HCT116 (cell line): ENCODE results near the gene VHLL. TPM values are rescaled to one million over a fixed set of nuclear protein-coding genes. Genes with fewer than 3 reads are reported as not detected.

Experiments used
- ATAC-seq: fragments of 200-7000 bp; cut with Tn5 transposase; 2 replicates; pipeline ENCODE4 v1.9.1; 2020; ENCODE audit warnings: mild to moderate bottlenecking, moderate library complexity
- BruUV-seq: library from RNA; stranded (reverse); fragments of 400-500 nt; replicated peaks from 2 replicates; lab custom pipeline; 2021; lab: Mats Ljungman, UMichigan
- CTCF ChIA-PET: fragments of 300-600 bp; sonication (Branson Sonifier 250); formaldehyde crosslinking; loops from one replicate; lab custom pipeline; 2021; ENCODE audit warnings: antibody characterized with exemption; lab: Charles Lee
- POLR2A ChIA-PET: fragments of 300-600, 350-600 bp; sonication (Branson Sonifier 250); formaldehyde crosslinking; loops from one replicate; lab custom pipeline; 2021; ENCODE audit warnings: antibody characterized with exemption; lab: Charles Lee
- RAD21 ChIA-PET, 2 experiments: fragments of 300-600 bp; sonication (Branson Sonifier 250); formaldehyde crosslinking; loops; one replicate each; lab custom pipeline; 2023; ENCODE audit warnings: low total read pairs in 2 of 2; ENCODE audit not compliant: uncharacterized antibody in 2 of 2, unreplicated experiment in 2 of 2, low non-redundant PET in 1 of 2; lab: Charles Lee
- DNase-seq: peaks from one replicate; pipeline ENCODE4 v3.0.0-alpha.2; 2010; ENCODE audit warnings: low read depth, low spot score
- H2AFZ ChIP-seq: fragments of 200-600 bp; shearing (Covaris generic), sonication (generic); 2 replicates; pipeline ENCODE4 v1.6.1; 2017; ENCODE audit warnings: low read depth, mixed run types, mixed read lengths, antibody characterized with exemption, low read length; ENCODE audit not compliant: poor library complexity, severe bottlenecking
- H3K27ac ChIP-seq: 2 replicates; pipeline ENCODE4 v1.5.1; 2012; ENCODE audit warnings: low read depth, low read length
- H3K27me3 ChIP-seq: fragments of 200-600 bp; sonication (generic); 2 replicates; pipeline ENCODE4 v1.6.1; 2016; ENCODE audit warnings: mixed run types, low read length, mixed read lengths; ENCODE audit not compliant: insufficient read depth
- H3K36me3 ChIP-seq, 2 experiments: fragments of 200-500 bp in 1 of 2; fragments of 200-600 bp in 1 of 2; sonication (Bioruptor generic) in 1 of 2; sonication (generic) in 1 of 2; 2 replicates each; pipeline versions ENCODE4 v1.5.1 to v1.6.1; 2014 to 2016; ENCODE audit warnings: low read length in 2 of 2, inconsistent platforms in 1 of 2, mixed read lengths in 1 of 2, mixed run types in 1 of 2; ENCODE audit not compliant: insufficient read depth in 2 of 2, control insufficient read depth in 1 of 2
- H3K4me1 ChIP-seq, 2 experiments: fragments of 200-600 bp in 1 of 2; sonication (generic) in 1 of 2; 2 replicates each; pipeline versions ENCODE4 v1.5.1 to v1.6.1; 2012 to 2017; ENCODE audit warnings: low read length in 2 of 2, inconsistent platforms in 1 of 2, mild to moderate bottlenecking in 1 of 2, mixed read lengths in 1 of 2, mixed run types in 1 of 2, moderate library complexity in 1 of 2; ENCODE audit not compliant: insufficient read depth in 2 of 2, control insufficient read depth in 1 of 2
- H3K4me2 ChIP-seq: fragments of 200-600 bp; sonication (generic); 2 replicates; pipeline ENCODE4 v1.6.1; 2017; ENCODE audit warnings: mixed run types, low read length, mixed read lengths
- H3K4me3 ChIP-seq, 2 experiments: fragments of 200-600 bp in 1 of 2; sonication (generic) in 1 of 2; replicated peaks in 1 of 2; 2 replicates each; pipeline ENCODE4 v1.5.1; 2011 to 2016; ENCODE audit warnings: low read length in 2 of 2, control low read depth in 1 of 2, low read depth in 1 of 2, mild to moderate bottlenecking in 1 of 2, mixed read lengths in 1 of 2, mixed run types in 1 of 2
- H3K79me2 ChIP-seq: fragments of 200-600 bp; sonication (generic); 2 replicates; pipeline ENCODE4 v1.6.1; 2017; ENCODE audit warnings: mild to moderate bottlenecking, mixed run types, low read length, moderate library complexity, mixed read lengths; ENCODE audit not compliant: insufficient read depth
- H3K9ac ChIP-seq: fragments of 200-600 bp; sonication (generic); 2 replicates; pipeline ENCODE4 v1.6.1; 2016; ENCODE audit warnings: low read length, mixed read lengths
- H3K9me2 ChIP-seq: fragments of 200-600 bp; sonication (generic), shearing (Covaris generic); 2 replicates; pipeline ENCODE4 v1.6.1; 2017; ENCODE audit warnings: mixed run types, mild to moderate bottlenecking, moderate library complexity; ENCODE audit not compliant: insufficient read depth
- H3K9me3 ChIP-seq, 2 experiments: fragments of 200-500 bp in 1 of 2; fragments of 200-600 bp in 1 of 2; sonication (Bioruptor generic) in 1 of 2; sonication (generic) in 1 of 2; 2 replicates each; pipeline ENCODE4 v1.6.1; 2014 to 2017; ENCODE audit warnings: low read length in 2 of 2, mixed read lengths in 2 of 2, inconsistent platforms in 1 of 2, low read depth in 1 of 2, mild to moderate bottlenecking in 1 of 2, mixed run types in 1 of 2, moderate library complexity in 1 of 2; ENCODE audit not compliant: control insufficient read depth in 1 of 2, insufficient read depth in 1 of 2
- H4K20me1 ChIP-seq: fragments of 200-600 bp; sonication (generic), shearing (Covaris generic); 2 replicates; pipeline ENCODE4 v1.6.1; 2017; ENCODE audit warnings: mixed run types, mild to moderate bottlenecking, moderate library complexity; ENCODE audit not compliant: insufficient read depth
- CBX3 ChIP-seq: IDR thresholded peaks from 2 replicates; pipeline ENCODE4 v1.6.1; 2012; ENCODE audit warnings: low read depth
- CEBPB ChIP-seq: IDR thresholded peaks from 2 replicates; pipeline ENCODE4 v1.6.1; 2012; ENCODE audit warnings: low read depth
- EGR1 ChIP-seq: IDR thresholded peaks from 2 replicates; pipeline ENCODE4 v1.6.1; 2012; ENCODE audit warnings: low read depth
- ELF1 ChIP-seq: IDR thresholded peaks from 2 replicates; pipeline ENCODE4 v1.6.1; 2012; ENCODE audit warnings: low read depth, borderline replicate concordance
- EZH2 ChIP-seq: fragments of 200-600 bp; sonication (generic); IDR thresholded peaks from 2 replicates; pipeline ENCODE4 v1.6.1; 2017; ENCODE audit warnings: antibody characterized with exemption, mixed run types
- EZH2phosphoT487 ChIP-seq: fragments of 200-600 bp; IDR thresholded peaks from 2 replicates; pipeline ENCODE4 v1.6.1; 2018; ENCODE audit warnings: antibody characterized with exemption, borderline replicate concordance
- FOSL1 ChIP-seq: IDR thresholded peaks from 2 replicates; pipeline ENCODE4 v1.6.1; 2012; ENCODE audit warnings: low read depth
- JUND ChIP-seq: IDR thresholded peaks from 2 replicates; pipeline ENCODE4 v1.6.1; 2012
- POLR2A ChIP-seq: IDR thresholded peaks from 2 replicates; pipeline ENCODE4 v1.7.0; 2011; ENCODE audit warnings: borderline replicate concordance; ENCODE audit not compliant: insufficient read depth, insufficient read length; ENCODE audit errors: extremely low read depth
- POLR2AphosphoS5 ChIP-seq: IDR thresholded peaks from 2 replicates; pipeline ENCODE4 v1.6.1; 2011; ENCODE audit warnings: mild to moderate bottlenecking, low read depth, low read length, moderate library complexity
- RAD21 ChIP-seq: IDR thresholded peaks from 2 replicates; pipeline ENCODE4 v1.6.1; 2012; ENCODE audit warnings: low read depth, mild to moderate bottlenecking
- SIN3A ChIP-seq: IDR thresholded peaks from 2 replicates; pipeline ENCODE4 v1.6.1; 2012; ENCODE audit warnings: low read depth
- SP1 ChIP-seq: IDR thresholded peaks from 2 replicates; pipeline ENCODE4 v1.6.1; 2012; ENCODE audit warnings: low read depth
- SRF ChIP-seq: IDR thresholded peaks from 2 replicates; pipeline ENCODE4 v1.6.1; 2012; ENCODE audit warnings: low read depth
- TCF7L2 ChIP-seq: IDR thresholded peaks from 2 replicates; pipeline ENCODE4 v1.7.0; 2011; ENCODE audit warnings: borderline replicate concordance, inconsistent platforms; ENCODE audit not compliant: insufficient read depth, insufficient read length; ENCODE audit errors: extremely low read depth
- YY1 ChIP-seq: IDR thresholded peaks from 2 replicates; pipeline ENCODE4 v1.6.1; 2011; ENCODE audit warnings: low read length, low read depth, moderate library complexity, mild to moderate bottlenecking; ENCODE audit not compliant: insufficient replicate concordance; ENCODE audit errors: extremely low read depth
- ZFX ChIP-seq: fragments of 450-650 bp; IDR thresholded peaks from 2 replicates; pipeline ENCODE4 v1.6.1; 2017
- ZNF274 ChIP-seq: fragments of 200-500 bp; sonication (Bioruptor generic); IDR thresholded peaks from 2 replicates; pipeline ENCODE4 v1.6.1; 2014; ENCODE audit warnings: mild to moderate bottlenecking, low read depth, low read length, inconsistent platforms
- intact Hi-C: fragments of 100-400 bp; cut with micrococcal nuclease; formaldehyde crosslinking; loops from 2 replicates; pipeline ENCODE4 v1.10.0; 2022
- total RNA-seq: library from RNA; stranded (reverse); gene quantifications from one replicate; pipeline ENCODE4 v1.2.1, GENCODE V29; 2021; ENCODE audit not compliant: unreplicated experiment
- TF ChIP-seq, protein P1 (sequence below): IDR thresholded peaks from 2 replicates; pipeline ENCODE4 v1.6.1; 2012
- TF ChIP-seq, protein P2 (sequence below): IDR thresholded peaks from 2 replicates; pipeline ENCODE4 v1.6.1; 2012
- TF ChIP-seq, protein P3 (sequence below): IDR thresholded peaks from 2 replicates; pipeline ENCODE4 v1.6.1; 2011; ENCODE audit warnings: mild to moderate bottlenecking, low read length, moderate library complexity; ENCODE audit not compliant: insufficient replicate concordance; ENCODE audit errors: extremely low read depth
- TF ChIP-seq, protein P4 (sequence below), 3 experiments: fragments of 200-600 bp in 1 of 3; sonication (generic) in 1 of 3; IDR thresholded peaks in 2 of 3; conservative IDR thresholded peaks in 1 of 3; 2 replicates each; pipeline ENCODE4 v1.5.1; 2012 to 2017; ENCODE audit warnings: low read depth in 2 of 3, low read length in 2 of 3, antibody characterized with exemption in 1 of 3, borderline replicate concordance in 1 of 3, control low read depth in 1 of 3, mild to moderate bottlenecking in 1 of 3, mixed read lengths in 1 of 3, mixed run types in 1 of 3, moderate library complexity in 1 of 3; ENCODE audit not compliant: insufficient read depth in 1 of 3

The VHLL gene
- total RNA-seq, 1 experiment from 2014 or later = not detected

DNA sequence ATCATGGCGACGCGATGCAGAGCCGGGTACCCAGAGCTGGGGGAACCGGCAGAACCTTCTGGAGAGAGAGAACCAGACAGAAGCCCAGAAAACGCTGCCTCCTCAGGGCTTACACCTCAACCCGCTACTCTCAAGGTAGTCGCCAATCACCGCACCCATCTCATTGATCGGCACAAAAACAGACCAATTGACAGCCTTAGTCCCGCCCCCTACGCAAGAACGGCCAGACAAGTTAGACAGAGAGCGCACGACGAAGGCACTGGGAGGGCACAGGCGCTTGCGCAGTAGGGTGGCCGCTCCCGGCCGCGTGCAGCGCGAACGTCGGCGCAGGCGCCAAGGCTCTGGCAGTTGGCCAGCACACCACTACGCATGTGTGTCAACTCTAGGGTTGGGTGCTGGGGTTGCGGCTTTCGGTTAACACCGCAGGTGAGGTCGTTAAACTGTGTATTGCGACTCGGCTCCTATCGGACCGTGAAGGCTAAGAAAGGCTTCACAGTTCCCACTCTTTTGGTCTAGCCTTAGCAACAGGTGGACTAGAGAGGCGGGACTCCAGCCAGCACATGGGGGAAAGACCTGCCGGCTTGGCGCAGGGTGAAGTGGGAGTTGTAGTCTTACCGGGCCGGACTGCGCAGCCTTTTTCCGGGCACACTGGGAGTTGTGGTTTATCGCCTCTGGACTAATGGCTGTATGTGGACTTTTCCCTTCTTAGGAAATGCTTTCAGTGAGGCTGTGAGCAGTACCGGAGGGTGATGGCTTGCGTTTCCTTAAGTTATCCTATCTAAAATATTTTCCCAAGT lies 39.3 kb upstream of the VHLL start, which contains the start of the genes CCT3 and TSACC:
Gene CCT3, minus strand, starts transcription at position 113 of the 797 bp plus-strand sequence. Its CDS starts 108 bp downstream, at position 5.
Gene TSACC, plus strand, starts transcription at position 347 of the 797 bp plus-strand sequence. CDS start 1,232 bp downstream, outside the sequence.
- Histone ChIP-seq H3K36me3 (peaks cover 26 to 32% of the 10 kb centered on the region in 2 experiments), H3K9me2 (no peaks in the 10 kb centered on the region), H3K4me1 (peaks cover 7 to 22% of the 10 kb centered on the region in 2 experiments), H3K4me3 (peak within 1 kb of the TSS; percentile 75 to 98), H3K4me2 (peak within 1 kb of the TSS; percentile 86), H4K20me1 (peaks cover 23% of the 10 kb centered on the region; the same call in 1 of the 2 replicates), H3K9ac (peak within 1 kb of the TSS; percentile 91), H3K9me3 (no peaks in the 10 kb centered on the region), H2AFZ (no peak within 1 kb of the TSS), H3K27me3 (no peaks in the 10 kb centered on the region), H3K27ac (peak within 1 kb of the TSS; percentile 78), H3K79me2 (peaks cover 48% of the 10 kb centered on the region)
- TF ChIP-seq JUND = no peak
- TF ChIP-seq, protein P1, sequence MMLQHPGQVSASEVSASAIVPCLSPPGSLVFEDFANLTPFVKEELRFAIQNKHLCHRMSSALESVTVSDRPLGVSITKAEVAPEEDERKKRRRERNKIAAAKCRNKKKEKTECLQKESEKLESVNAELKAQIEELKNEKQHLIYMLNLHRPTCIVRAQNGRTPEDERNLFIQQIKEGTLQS = no peak
- TF ChIP-seq ELF1 = no peak; the same call in 1 of the 2 replicates
- peak; percentile 98 for TF ChIP-seq POLR2AphosphoS5
- no peak for TF ChIP-seq CEBPB
- TF ChIP-seq, protein P2, sequence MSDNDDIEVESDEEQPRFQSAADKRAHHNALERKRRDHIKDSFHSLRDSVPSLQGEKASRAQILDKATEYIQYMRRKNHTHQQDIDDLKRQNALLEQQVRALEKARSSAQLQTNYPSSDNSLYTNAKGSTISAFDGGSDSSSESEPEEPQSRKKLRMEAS = peak; percentile 92
- TF ChIP-seq EZH2phosphoT487 = no peak
- TF ChIP-seq SRF = no peak
- TF ChIP-seq YY1 = peak; percentile 84
- no peak for TF ChIP-seq FOSL1
- no peak for TF ChIP-seq ZNF274
- TF ChIP-seq RAD21 = no peak
- TF ChIP-seq, protein P3, sequence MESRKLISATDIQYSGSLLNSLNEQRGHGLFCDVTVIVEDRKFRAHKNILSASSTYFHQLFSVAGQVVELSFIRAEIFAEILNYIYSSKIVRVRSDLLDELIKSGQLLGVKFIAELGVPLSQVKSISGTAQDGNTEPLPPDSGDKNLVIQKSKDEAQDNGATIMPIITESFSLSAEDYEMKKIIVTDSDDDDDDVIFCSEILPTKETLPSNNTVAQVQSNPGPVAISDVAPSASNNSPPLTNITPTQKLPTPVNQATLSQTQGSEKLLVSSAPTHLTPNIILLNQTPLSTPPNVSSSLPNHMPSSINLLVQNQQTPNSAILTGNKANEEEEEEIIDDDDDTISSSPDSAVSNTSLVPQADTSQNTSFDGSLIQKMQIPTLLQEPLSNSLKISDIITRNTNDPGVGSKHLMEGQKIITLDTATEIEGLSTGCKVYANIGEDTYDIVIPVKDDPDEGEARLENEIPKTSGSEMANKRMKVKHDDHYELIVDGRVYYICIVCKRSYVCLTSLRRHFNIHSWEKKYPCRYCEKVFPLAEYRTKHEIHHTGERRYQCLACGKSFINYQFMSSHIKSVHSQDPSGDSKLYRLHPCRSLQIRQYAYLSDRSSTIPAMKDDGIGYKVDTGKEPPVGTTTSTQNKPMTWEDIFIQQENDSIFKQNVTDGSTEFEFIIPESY = no peak
- no peak for TF ChIP-seq EZH2
- TF ChIP-seq TCF7L2 = no peak
- 0 out of 2 replicates have a peak, but pooled peaks have one; percentile 51 for TF ChIP-seq SIN3A
- peak; percentile 100 for TF ChIP-seq SP1
- no peak for TF ChIP-seq CBX3
- no peak for TF ChIP-seq ZFX
- TF ChIP-seq POLR2A = peak; percentile 93
- TF ChIP-seq, protein P4, sequence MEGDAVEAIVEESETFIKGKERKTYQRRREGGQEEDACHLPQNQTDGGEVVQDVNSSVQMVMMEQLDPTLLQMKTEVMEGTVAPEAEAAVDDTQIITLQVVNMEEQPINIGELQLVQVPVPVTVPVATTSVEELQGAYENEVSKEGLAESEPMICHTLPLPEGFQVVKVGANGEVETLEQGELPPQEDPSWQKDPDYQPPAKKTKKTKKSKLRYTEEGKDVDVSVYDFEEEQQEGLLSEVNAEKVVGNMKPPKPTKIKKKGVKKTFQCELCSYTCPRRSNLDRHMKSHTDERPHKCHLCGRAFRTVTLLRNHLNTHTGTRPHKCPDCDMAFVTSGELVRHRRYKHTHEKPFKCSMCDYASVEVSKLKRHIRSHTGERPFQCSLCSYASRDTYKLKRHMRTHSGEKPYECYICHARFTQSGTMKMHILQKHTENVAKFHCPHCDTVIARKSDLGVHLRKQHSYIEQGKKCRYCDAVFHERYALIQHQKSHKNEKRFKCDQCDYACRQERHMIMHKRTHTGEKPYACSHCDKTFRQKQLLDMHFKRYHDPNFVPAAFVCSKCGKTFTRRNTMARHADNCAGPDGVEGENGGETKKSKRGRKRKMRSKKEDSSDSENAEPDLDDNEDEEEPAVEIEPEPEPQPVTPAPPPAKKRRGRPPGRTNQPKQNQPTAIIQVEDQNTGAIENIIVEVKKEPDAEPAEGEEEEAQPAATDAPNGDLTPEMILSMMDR (IDR thresholded peaks at IDR 0.05 in 2 of 3, conservative IDR thresholded peaks at IDR 0.05 in 1 of 3; ENCODE audit: borderline replicate concordance in 1 of 3, insufficient read depth in 1 of 3, low read depth in 2 of 3, low read length in 2 of 3) = no peak
- no peak for TF ChIP-seq EGR1
- ChIA-PET RAD21 (no interaction called here), POLR2A (interaction anchor here (0.7 to 1.3 kb wide), 2 partner anchors 16 to 22 kb away, joined by 3 read pairs; no protein-coding TSS in a partner anchor), CTCF (interaction anchor here (0.9 kb wide), 1 partner anchor 19 kb away, joined by 4 read pairs; no protein-coding TSS in a partner anchor)
- intact Hi-C loops = loop anchor here (2.0 kb wide), 2 partner anchors 18 to 56 kb away; partner anchors contain the start of gene SMG5
- DNase-seq = peak; percentile 100
- BruUV-seq = no TSS peak
- ATAC-seq = peak; percentile 92
